NT2/D1 (cell line): ENCODE results near the gene TMTC4.

Experiments used
- SUZ12 ChIP-seq: IDR thresholded peaks from 2 replicates; pipeline ENCODE4 v1.6.1; 2011; ENCODE audit not compliant: insufficient read length, insufficient read depth; ENCODE audit errors: extremely low read depth
- YY1 ChIP-seq: IDR thresholded peaks from 2 replicates; pipeline ENCODE4 v1.6.1; 2011; ENCODE audit not compliant: insufficient read length, insufficient read depth

- no peak for TF ChIP-seq SUZ12
- TF ChIP-seq YY1, result no peak
These were observed 86.0 kb downstream of the TMTC4 start, which contains the start of gene GGACT for GRCh38 chr13:100588331-100589177.
